NCI-H1092 treated with DMSO at 0.1 percent for 48 hours (cell line): ENCODE results near the gene ZNF189.

Experiments used
- DNase-seq: peaks from one replicate; lab custom pipeline; 2025; lab: John Stamatoyannopoulos, UW

Gene ZNF189

GRCh38 chr9:101419863-101420262 lies 21.2 kb downstream of the ZNF189 start:
- no peak for DNase-seq

GRCh38 chr9:101421653-101422065 lies 23.0 kb downstream of the ZNF189 start:
- DNase-seq: no peak

- no peak for DNase-seq
Observed at GRCh38 chr9:101427358-101427757, 28.7 kb downstream of the ZNF189 start.

- DNase-seq: no peak
Observed at GRCh38 chr9:101427957-101428655, 29.5 kb downstream of the ZNF189 start.

- no peak for DNase-seq
Observed at GRCh38 chr9:101428909-101429308, 30.3 kb downstream of the ZNF189 start.

- DNase-seq: no peak
Observed at GRCh38 chr9:101429736-101430135, 31.1 kb downstream of the ZNF189 start.

- no peak for DNase-seq
Observed at GRCh38 chr9:101432171-101432570, 33.5 kb downstream of the ZNF189 start.

GRCh38 chr9:101432740-101433139 lies 34.1 kb downstream of the ZNF189 start:
- no peak for DNase-seq

- no peak for DNase-seq
Observed at GRCh38 chr9:101433229-101433628, 34.6 kb downstream of the ZNF189 start.

GRCh38 chr9:101434998-101435397 lies 36.3 kb downstream of the ZNF189 start:
- no peak for DNase-seq

GRCh38 chr9:101435601-101436079 lies 37.0 kb downstream of the ZNF189 start, which contains the start of gene ALDOB:
ALDOB (minus strand) TSS chr9:101435774; CDS start chr9:101430887, 4,887 bp downstream.
- DNase-seq: no peak

GRCh38 chr9:101437806-101438232 lies 39.2 kb downstream of the ZNF189 start:
- DNase-seq: no peak

GRCh38 chr9:101438523-101438922 lies 39.9 kb downstream of the ZNF189 start:
- no peak for DNase-seq

GRCh38 chr9:101440714-101441230 lies 42.1 kb downstream of the ZNF189 start:
- DNase-seq: no peak

GRCh38 chr9:101442318-101442717 lies 43.7 kb downstream of the ZNF189 start:
- no peak for DNase-seq

- DNase-seq: peak; percentile 44
Observed at GRCh38 chr9:101442736-101443135, 44.1 kb downstream of the ZNF189 start.

- DNase-seq: peak; percentile 93
Observed at GRCh38 chr9:101443364-101443771, 44.7 kb downstream of the ZNF189 start.

GRCh38 chr9:101445353-101446029 lies 46.8 kb downstream of the ZNF189 start:
- DNase-seq: no peak

GRCh38 chr9:101446732-101447131 lies 48.1 kb downstream of the ZNF189 start:
- no peak for DNase-seq

- DNase-seq: no peak
Observed at GRCh38 chr9:101448680-101449070, 50.0 kb downstream of the ZNF189 start.

GRCh38 chr9:101449071-101449721 lies 50.5 kb downstream of the ZNF189 start:
- peak; percentile 89 for DNase-seq

- no peak for DNase-seq
Observed at GRCh38 chr9:101450931-101451330, 52.3 kb downstream of the ZNF189 start.

GRCh38 chr9:101451498-101451897 lies 52.8 kb downstream of the ZNF189 start:
- DNase-seq: no peak
